IPS-NIHi7 (cell line): ENCODE measurements around the gene ELFN2.

ENCODE experiments used
- DNase-seq: peaks from one replicate; pipeline ENCODE4 v3.0.0; 2012; ENCODE audit warnings: mixed read lengths; ENCODE audit errors: extremely low spot score

ELFN2 gene

DNA sequence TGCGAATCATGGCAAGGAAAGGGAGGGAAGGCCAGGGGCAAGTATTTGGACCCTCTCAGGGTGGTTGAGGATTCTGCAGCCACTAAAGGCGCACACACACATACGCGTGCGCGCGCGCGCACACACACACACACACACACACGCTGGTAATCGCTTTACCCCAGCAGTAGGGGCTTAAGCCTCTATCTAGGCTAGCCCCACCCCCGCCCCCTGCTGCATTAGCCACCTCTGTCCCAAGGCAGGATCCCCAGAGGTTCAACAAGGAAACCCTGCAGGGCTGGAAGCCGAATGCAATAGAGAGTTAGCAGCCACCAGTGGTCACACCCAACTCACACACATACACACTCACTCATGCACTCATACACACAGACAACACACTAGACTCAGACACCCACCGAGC is 28.6 kb upstream of the ELFN2 start:
- DNase-seq, result no peak

DNA sequence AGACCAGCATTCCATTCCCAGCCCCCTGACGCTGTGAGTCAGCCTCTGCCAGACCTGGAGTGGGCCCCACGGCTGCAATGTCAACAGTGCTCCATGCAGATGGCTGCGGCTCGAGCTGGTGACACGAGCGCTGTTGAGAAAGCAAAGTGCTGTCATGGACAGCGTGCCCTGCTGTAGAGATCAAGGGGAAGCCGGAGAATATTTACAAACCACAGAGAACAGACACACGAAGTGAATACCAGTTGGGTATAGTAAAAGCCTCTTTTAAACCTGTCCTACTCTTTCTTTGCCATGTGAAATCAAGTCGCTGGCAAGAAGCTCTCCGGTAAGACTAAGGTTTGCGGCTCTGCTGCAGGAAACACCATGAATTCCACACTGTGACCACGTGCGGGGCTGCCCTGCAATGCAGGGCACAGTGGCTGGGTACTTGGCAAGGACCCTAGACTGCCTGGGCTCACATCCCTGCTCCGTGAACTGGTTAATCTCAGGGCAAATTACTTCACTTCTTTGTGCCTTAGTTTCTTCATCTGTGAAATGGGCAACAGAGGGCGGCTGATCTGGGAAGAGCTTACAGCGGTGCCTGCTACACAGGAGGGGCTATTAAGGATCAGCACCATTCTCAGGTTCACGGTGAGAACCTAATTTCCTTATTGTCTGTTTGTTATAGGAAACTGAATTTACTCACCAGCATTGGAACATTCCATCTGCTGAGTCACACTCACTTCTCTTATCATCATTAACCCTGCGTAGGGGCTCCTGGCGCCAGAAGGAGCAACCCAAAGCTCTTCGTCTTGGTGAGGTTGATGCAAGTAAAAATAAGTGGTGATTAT is 27.8 kb upstream of the ELFN2 start:
- DNase-seq, result no peak

DNA sequence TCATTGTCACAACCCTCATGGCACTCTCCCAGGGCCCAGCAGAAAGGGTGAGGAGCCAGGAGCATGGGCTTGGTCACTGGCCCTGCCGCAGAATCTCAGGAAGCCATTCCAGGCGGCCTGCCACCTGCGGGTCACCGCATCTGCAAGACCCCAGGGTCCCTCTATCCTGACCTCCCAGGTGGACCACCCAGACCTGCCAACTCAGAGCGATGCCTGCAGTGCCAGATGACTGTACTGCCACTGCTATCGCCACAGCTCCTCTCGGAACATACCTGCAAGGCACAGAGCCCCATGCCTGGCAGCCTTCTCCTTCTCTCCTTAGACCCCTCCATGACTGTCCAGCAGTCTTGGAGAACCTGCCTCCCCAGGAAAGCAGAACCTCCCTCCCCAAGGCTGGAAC is 26.4 kb upstream of the ELFN2 start:
- no peak for DNase-seq

DNA sequence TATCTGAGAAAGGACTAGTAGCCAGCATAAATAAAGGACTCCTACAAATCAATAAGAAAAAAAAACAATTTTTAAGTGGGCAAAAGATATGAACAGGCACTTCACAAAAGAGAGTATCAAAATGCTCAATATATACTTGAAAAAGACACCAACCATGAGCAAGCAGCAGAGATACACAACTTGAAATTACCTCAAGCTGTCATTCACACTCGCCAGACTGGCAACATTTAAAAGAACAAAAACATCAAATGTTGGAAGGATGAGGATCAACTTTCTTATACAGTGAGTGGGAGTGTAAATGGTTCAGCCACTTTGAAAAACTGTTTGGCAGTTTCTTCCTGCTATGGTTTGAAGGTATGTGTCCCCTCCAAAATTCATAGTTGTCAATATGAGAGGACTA is 23.9 kb upstream of the ELFN2 start:
- no peak for DNase-seq

DNA sequence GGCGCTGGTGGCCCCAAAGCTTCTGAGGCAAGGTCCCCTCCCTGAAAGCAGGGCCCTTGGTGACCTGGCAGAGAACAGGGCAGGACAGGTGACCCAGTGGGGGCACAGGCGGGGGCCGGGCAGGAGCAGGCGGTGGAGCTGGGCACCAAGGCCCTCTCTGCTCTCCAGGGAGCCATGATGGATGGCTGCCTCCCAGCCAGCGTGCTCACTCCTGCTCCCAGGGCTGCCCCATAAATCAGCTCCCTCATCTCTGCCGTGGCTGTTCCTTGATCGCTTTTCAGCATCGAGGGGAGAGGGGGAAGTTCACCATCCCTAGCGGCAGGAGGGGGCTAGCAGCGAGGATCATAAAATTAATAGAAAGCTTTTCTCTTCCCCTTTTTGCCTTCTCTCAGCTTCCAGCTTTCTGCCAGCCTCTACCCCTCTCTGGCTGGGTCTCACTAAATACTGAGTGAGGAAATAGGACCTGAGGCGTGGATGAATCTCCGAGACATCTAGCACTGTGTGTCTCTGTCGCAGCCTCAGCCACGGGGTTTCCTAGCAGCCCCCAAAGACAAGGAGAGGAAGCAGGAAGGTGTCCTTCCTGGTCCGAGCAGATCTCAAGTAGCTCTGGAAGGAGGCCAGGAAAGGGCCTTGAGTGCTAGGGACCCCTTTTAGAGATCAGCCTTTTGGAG is 22.2 kb upstream of the ELFN2 start:
- DNase-seq, result no peak

DNA sequence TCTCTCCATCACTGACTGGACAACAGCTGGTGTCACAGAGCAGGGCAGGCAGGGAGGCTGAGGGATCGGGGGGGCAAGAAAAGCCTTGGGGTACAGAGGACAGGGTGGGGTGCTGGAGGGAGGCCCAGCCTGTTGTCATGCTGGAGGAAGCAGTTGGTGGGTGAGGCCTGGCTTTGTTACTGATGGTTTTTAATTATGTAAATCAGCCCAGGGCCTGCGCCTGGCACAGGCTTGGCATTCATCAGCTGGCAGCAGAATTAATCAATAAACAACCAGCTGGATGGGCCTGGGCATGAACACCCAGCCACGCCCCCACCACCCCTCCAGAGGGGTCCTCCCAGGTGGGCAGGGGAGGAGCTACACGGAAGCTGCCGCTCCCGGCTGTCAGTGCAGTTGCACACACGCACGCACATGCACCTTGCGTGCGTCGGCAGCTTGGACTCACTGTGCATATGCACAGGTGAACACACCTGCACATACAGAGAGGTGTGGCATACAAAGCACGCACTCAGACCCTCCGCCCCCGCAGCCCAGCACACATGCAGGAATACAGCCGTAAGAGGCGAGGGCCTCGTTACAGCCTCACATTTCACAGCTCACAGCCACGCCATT is 21.3 kb upstream of the ELFN2 start:
- no peak for DNase-seq

DNA sequence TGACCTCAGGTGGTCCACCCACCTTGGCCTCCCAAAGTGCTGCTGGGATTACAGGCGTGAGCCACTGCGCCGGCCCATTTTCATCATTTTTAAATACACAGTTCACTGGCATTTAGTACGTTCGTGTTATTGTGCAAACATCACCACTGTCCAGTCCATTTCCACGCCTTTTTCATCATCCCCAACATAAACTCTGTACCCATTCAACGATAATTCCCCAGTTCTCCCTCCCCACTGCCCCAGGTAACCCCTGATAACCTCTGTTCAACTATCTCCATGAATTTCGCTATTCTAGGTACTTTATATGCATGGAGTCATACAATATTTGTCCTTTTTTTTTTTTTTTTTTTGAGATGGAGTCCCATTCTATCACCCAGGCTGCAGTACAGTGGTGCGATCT is 18.2 kb upstream of the ELFN2 start:
- no peak for DNase-seq

DNA sequence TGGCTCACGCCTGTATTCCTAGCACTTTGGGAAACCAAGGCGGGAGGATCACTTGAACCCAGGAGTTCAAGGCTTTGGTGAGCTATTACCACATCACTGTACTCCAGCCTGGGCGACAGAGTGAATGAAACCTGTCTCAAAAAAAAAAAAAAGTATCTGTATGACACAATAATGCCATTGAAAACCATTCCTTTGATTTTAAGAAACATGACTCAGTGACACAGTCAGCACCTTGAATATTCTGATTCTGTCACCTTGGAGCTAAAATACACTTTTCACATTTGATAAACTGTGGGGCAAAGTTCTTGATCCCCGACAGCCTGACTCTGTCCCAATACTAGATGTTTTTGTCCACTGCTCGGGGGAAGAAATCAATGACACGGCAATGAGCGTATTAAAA is 16.7 kb upstream of the ELFN2 start:
- no peak for DNase-seq

DNA sequence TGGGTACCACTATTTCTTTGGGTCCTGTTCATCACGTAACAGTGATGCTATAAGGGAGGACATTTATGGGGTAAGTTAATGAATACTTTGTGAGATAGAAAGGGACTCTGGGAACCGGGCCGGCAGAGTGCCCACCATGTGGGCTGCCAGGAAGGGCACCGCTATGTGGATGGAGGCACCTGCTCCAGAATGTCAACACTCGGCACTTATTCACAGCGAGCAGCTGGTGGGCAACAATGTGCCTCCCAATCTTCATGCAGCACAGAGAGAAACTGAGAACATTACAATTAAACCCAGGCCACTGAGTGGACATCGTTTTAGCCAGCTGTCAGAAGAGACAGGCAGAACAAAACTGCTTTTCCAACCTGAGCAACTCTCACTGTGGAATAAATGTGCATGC is 15.8 kb upstream of the ELFN2 start:
- DNase-seq, result no peak

DNA sequence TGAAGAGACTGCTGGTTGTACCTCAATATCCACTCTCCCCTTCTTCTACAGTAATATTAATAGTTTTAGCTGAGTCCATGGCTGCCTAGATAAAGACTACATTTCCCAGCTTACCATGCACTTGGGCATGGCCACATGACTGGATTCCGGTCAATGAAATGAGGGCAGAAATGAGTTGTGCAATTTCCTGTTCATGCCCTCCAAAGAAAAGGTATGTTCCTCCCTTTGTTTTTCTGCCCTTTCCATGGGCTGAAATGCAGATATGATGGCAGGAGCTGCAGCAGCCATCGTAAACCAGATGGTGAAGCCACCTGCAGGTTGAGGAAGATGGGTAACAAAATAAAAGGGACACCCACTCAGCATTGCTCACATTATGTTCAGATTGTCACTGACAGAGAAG is 15.3 kb upstream of the ELFN2 start:
- DNase-seq, result no peak

DNA sequence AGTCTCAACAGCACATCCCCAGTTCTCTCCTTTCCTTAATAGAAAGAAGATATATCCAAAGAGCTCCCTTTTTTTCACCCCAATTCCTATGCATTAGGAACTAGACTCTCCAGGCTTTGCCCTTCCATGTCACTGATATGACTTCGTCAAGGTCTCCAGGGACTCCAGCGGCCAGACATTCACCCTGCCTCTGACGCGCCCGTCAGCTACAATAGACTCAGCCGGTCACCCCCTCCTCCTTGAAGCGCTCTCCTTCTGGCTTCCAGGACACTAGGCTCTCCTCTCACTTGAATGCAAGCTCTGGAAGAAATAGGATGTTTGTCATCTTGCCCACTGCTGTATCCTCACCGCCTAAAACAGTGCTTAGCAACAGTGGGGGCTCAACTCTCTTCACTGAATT is 14.9 kb upstream of the ELFN2 start:
- DNase-seq, result no peak

DNA sequence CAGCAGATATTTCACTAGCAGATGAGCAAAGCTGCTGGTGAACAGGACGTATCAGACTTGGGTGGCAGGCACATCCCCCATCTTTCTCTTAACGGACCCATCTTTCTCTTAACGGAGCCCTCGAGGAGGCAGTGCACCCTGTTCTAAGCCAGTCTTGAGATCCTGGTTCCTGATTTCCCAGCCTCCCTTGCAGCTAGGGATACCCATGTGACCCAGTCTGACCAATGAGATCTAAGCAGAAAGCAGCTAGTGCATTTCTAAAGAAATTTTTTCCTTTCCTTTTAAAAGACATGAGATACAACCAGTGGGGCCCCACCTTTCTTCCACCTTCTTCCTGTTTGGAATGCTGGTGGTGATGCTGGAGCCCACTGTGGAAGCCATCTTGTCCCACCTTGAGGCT is 13.6 kb upstream of the ELFN2 start:
- no peak for DNase-seq

DNA sequence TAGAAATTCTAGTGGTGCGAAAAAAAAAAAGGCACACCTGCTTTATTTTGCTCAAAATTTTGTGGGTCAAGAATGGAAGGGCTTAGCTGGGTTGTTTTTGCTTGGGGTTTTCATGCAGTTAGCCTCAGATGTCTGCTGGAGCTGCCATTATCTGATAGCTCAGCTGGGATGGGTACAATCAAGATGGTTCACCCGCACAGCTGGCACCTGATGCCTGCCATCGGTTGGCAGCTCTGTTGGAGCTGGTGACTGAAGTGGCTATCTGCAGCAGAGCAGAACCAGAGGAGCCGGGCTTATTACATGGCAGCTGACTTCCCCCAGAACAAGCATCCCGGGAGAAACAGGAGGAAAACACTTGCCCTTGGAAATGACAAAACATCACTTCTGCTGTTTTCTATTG is 12.1 kb upstream of the ELFN2 start:
- no peak for DNase-seq

DNA sequence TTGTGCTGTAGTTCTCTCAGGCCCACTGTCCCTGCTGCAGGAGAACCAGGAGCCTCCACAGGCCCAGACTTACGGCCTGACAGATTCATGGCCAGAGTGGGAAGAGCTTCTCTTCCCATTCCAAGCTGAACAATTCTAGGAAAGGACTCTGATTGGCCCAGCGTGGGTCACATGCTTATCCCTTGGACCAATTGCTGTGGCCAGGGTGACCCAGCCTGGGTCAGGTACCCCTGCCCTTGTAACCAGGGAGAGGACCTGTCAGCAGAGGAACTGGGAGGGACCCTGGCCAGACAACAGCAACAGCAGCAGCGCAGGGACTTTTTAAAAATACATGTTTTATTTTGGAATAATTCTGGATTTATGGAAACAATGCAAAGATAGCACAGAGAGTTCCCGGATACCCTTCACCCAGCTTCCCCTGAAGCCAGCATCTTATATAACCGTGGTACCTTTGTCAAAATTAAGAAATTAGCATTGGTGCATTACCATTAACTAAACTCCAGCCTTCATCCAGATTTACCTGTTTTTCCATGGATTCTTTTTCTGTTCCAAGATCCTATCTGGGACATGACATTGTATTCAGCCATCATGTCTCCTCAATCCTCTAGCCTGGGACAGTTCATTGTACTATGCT is 8.8 kb upstream of the ELFN2 start:
- no peak for DNase-seq

DNA sequence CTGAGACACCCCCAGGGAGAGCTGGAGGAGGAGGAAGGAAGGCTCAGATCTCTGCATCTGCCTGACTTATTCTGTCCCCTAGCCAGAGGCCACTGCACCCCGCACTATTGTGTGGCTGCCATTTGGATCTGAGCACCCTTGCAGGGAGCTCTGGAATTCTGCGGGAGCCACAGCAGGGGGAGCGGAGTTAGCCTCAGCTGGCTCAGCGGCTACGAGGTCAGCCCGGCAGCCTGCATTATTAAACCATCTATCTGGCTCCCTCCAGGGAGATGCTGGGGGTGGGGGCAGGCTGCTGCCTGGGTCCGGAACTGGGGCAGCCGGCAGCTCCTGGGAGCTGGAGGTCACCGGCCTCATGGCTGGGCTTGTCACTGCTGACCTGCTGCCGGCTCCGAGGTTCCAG is 6.5 kb upstream of the ELFN2 start:
- no peak for DNase-seq

DNA sequence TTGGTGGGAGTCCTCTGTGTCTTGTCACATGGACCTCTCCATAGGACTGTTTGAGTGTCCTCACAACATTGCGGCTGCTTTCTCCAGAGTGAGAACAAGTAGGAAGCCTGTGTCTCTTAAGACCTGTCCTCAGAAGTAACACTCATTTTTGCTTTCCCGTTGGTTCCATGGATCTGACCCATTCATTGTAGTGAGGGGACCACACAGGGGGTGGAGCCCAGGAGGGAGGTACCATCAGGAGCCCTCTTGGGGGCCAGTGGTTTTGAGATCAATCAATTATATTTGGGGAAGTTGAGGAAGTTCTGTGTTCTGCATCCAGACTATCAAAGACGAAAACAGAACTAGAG is 5.4 kb upstream of the ELFN2 start:
- no peak for DNase-seq

DNA sequence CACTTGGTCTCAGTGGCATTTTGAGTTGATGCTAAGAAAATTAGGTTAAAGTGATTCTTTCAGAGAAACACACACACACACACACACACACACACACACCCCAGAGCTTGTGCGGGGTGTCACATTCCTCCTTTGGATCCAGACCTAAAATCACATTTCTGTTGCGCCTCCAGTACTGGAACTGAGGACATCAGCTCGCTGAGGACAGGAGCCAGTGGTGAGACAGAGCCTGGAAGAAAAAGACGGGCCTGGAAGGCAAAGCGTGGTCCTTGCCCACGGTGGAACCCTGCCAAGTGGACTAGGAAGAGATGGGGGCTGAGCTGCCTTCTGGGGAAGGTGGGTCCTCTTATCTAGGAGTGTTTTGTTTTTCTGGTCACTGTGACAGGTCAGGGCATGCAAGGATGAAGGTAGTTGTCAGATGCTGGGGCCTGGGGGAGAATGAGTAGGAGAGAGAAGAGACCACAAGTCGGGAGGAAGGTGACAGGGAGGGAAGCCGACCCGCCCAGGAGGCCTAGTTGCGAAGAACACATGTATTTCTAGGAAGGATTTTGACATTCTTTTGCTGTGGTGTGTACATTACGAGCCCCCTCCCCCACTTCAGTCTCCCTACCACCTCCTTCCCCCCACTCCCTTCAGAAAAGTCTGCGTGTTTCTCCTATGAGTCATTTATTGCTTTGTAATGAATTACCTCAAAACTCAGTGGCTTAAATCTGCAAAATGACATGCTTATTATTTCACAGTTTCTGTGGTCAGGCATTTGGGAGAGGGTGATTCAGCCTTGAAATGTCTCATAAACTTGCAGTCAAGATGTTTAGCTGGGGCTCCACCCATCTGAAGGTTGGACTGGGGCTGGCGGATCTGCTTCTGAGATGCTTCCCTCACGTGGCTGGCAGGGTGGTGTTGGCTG is 4.8 kb upstream of the ELFN2 start:
- DNase-seq, result no peak

DNA sequence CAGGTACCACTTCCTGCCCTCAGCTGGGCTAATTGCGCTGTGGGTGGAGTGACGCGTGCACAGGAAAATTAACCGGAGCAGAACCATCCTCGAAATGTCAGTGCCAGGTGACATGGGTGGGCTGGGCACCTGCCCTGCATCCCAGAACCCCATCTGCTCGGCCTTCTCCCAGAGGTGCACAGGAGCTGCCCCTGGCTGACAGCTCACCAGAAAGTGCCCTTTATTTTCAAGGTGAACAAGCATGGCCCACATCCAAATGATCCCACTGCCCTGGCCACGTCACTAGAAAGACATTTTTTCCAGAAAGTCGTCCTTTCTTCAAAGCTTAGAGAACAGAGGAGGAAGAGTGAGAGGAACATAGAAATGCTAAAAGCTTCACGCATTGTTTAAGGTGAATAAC is 4.1 kb upstream of the ELFN2 start:
- DNase-seq, result no peak

DNA sequence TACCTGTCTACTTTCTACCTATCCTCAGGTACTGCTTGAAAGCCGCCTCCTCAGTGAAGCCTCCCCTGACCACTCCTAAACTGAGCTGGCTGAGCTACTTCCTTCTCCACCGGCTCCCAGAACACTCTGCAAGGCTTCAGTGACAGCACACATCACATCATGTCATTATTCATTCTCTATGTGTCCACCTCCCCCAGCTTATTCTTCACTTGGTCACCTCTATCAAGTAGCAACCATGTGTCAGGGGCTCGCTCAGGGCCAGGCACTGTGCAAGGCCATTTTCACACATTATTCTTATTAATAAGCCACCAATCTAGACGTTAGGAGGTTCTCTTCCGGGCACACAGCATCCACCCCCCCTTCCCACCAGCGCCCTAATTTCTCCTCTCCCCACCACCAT is 3.7 kb upstream of the ELFN2 start:
- no peak for DNase-seq

DNA sequence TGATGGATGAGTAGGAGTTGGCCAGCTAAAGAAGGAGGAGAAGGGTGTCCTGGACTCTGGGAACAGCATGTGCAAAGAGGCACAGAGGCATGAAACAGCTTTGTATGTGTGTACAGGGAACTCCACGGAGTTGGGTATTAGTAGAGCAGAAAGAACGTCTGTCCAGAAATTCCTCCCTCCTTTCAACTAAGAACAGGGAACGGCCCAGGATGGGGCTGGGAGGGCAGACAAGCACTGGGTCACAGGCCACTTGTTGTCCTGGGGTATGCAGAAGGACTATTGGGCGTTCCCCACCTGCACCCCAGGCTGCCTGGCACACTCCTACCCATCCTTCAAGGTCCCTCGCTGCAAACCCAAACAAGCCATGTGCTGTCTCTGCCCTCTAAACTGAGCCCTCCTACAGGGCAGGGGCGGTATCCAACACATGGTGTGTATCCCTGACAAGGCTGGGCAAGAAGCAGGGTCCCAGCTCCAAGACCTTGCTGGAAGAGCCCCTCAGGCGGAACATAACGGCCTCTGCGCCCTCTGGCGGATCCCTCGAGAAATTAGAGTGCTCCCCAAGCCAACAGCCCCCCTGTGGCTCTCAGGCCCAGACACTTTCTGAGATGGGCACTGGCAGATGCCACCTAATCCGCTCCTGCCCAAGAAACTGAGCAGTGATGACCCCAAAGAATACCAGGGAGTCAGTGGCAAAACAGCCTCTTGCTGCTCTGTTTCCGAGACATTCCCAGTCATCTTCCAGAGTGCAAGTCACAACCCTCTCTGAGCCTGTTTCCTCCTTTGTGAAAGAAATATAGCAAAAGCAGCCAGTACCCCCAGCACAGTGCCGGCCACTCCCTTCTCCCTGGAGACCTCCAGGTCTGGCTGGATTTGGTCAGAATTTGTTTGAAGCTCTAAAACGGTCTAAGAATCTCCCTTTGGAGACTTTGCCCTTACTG is 1.6 kb upstream of the ELFN2 start:
- peak; percentile 91 for DNase-seq
